ENCODE results near the gene TEP1.

DNA sequence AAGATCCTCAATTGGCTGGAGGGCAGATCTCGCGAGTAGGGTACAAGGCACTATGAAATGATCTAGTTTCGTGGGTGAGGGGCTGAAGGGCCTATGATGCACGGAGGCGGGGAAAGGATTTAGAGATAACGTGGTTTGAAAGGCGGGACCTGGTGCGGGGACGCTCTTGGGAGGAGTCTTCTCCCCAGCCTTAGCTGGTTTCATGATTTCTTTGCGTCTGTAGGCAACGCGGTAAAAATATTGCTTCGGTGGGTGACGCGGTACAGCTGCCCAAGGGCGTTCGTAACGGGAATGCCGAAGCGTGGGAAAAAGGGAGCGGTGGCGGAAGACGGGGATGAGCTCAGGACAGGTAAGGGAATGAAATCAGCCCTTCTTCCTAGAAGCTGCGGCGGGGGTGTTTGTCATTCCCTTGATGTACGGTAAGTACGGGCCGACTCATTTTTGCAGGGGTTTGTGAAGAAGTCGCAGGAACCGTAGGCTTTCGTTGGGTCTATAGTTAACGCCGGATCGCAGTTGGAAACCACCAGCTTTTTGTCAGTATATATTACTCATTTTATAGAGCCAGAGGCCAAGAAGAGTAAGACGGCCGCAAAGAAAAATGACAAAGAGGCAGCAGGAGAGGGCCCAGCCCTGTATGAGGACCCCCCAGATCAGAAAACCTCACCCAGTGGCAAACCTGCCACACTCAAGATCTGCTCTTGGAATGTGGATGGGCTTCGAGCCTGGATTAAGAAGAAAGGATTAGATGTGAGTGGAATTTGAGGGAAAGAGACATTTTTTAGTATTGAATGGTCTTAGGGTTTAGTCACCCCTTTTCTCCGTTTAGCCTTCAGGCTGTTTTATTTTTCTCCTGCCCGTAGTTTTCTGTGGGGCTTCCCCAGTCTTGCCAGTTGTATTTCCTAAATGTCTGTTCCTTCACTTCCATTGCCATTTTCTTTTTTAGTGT, 42.3 kb upstream of the TEP1 start:
- TF ChIP-seq EZH2 (IDR thresholded peaks at IDR 0.05; ENCODE audit: low read depth, low read length, severe bottlenecking) = no peak
- no peak for TF ChIP-seq CTCF (IDR thresholded peaks at IDR 0.05; ENCODE audit: control extremely low read depth in 1 of 3, insufficient read depth in 1 of 3, low read depth in 1 of 3, low read length in 3 of 3)
- TF ChIP-seq KDM1A (IDR thresholded peaks at IDR 0.05; ENCODE audit: borderline replicate concordance, low read length) = no peak
- TF ChIP-seq POLR2AphosphoS5 (IDR thresholded peaks at IDR 0.05; ENCODE audit: low read depth, low read length) = peak; percentile 47; the same call in 1 of the 2 replicates
- no peak for TF ChIP-seq ZNF274 (IDR thresholded peaks at IDR 0.05; ENCODE audit: borderline replicate concordance, extremely low read depth, low read length)
- no peak for TF ChIP-seq GABPA (IDR thresholded peaks at IDR 0.05; ENCODE audit: borderline replicate concordance, insufficient read depth, low read length)
- TF ChIP-seq, protein P1, sequence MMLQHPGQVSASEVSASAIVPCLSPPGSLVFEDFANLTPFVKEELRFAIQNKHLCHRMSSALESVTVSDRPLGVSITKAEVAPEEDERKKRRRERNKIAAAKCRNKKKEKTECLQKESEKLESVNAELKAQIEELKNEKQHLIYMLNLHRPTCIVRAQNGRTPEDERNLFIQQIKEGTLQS (IDR thresholded peaks at IDR 0.05; ENCODE audit: insufficient read depth, low read depth, low read length) = no peak
- no peak for TF ChIP-seq PHF8 (conservative IDR thresholded peaks at IDR 0.05; ENCODE audit: low read depth, low read length)
- no peak for TF ChIP-seq SP1 (IDR thresholded peaks at IDR 0.05; ENCODE audit: low read depth, low read length)
- no peak for TF ChIP-seq YY1 (IDR thresholded peaks at IDR 0.05; ENCODE audit: low read depth, low read length)
